GM19023 (cell line): ENCODE results near the gene HIF3A.

ENCODE experiments used
- ATAC-seq: cut with Tn5 transposase; IDR thresholded peaks from one replicate; pipeline ENCODE4 v1.9.1; 2021; ENCODE audit warnings: mild to moderate bottlenecking, moderate library complexity; ENCODE audit not compliant: unreplicated experiment

Gene HIF3A

DNA sequence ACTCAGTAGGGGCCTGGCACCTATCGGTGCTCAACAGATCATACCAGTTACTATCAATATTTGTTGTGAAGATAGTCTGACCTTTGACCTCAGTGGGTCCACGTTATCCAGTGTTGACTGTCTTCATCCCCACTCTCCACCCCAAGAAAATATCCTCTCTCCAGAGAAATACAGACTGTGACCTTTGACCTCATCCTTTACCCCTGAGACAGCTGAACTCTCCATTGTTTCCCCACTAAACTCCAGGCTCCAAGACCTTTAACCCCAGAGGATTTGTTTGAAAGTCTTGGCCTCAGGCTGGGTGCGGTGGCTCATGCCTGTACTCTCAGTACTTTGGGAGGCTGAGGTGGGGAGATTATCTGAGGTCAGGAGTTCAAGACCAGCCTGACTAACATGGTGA, 27.4 kb downstream of the HIF3A start:
- ATAC-seq, result no peak

DNA sequence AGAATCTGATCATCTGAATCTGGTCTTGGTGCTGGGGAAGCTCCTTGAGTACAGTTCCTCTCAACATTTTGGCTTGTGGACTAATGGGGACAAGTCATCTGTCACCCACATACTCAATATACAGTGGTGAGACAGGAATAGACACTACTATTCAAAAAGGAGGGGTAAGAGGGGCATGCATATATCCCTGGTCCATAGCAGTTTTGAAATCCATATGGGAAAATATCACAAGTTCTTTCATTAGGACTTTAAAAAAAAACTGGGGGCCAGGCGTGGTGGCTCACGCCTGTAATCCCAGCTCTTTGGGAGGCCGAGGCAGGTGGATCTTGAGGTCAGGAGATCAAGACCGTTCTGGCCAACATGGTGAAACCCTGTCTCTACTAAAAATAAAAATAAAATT, 29.8 kb downstream of the HIF3A start:
- ATAC-seq, result no peak

DNA sequence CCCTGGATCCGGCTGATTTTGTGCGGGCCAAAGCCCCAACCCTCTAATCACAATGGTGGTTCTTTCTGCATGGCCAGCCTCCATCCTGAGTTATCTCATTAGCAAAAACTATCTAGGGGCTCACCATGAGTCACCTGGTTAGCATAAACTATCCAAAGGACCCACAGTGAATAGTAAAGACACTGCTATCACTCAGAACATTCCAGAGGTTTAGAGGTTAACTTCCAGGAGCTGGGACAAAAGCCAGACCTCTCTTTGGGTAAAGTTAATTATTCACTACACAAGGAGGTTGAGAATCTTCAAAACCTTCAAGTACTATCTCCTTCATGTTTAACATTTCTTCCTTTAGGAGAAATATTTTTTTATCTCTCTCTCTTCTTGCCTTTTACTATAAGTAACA, 31.2 kb downstream of the HIF3A start:
- no peak for ATAC-seq

DNA sequence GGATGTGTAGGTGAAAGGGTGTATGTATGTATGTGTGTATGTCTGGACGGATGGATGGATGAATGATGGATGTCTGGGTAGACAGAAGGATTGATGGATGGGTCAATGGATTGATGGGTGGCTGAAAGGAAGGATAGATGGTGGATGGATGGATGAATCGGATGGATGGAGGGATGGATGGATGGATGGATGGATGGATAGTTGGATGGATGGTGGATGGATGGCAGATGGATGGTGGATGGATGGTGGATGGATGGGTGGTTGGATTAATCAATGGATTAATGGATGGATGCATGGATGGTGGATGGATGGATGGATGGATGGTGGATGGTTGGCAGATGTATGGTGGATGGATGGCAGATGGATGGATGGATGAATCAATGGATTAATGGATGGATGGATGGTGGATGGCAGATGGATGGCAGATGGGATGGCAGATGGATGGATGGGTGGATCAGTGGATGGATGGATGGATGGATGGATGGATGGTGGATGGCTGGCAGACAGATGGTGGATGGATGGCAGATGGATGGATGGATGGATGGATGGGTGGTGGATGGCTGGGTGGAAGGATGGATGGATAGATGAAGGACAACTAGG, 33.6 kb downstream of the HIF3A start:
- ATAC-seq, result no peak

DNA sequence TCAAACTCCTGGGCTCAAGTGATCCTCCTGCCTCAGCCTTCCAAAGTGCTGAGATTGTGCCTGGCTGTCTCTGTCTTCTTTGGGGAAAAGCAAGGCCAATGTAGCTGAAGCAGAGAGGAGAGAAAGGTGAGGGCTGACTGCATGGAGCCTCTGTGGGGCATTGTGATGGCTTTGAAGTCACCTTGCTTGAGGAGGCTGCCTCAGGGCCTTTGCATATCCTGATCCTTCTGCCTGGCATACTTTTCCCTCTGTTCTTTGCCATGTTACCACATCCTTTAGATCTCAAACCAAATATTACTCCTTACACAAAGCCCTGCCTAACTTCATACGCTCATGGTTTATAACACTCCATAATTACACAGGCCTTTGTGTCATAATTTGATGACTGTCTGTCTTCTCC, 40.6 kb downstream of the HIF3A start:
- no peak for ATAC-seq

DNA sequence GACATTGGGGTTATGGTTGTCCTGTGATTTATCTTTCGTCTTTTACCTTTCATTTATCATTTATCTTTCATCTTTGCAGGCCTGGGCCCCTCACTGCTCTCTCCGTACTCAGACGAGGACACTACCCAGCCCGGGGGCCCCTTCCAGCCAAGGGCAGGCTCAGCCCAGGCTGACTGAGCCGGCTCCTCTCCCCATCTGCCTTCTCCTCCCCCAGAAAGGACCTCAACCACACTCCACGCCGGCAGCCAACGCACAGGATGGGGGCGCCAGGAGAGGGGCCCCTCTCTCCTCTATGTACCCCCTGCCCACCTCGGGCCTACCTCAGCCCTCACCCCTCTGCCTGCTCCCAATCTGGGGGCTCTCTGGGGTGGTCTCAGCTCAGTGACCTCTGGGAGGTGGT, 42.6 kb downstream of the HIF3A start:
- no peak for ATAC-seq

DNA sequence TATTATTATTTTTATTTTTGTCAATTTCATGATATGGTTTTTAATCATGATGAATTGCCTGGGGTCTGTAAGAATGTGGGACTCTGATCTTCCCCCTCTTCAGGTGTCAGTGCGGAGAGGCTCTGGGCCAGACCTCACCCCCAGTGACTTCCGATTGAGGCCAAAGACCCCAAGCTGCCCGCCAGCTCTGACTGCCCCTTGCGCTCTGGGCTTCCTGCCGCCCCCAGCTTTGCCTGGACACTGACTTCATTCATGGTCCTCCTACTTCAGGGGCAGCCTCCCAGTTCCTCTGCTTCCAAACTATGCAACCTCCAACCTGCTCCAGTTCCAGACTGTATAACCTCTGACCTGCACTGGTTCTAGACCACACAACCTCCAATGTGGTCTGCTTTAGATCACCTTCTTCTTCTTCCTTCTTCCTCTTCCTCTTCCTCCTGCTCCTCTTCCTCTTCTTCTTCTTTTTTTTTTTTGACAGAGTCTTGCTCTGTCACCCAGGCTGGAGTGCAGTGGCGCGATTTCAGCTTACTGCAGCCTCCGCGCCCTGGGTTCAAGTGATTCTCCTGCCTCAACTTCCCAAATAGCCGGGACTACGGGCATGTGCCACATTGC, 43.3 kb downstream of the HIF3A start:
- ATAC-seq, result no peak

DNA sequence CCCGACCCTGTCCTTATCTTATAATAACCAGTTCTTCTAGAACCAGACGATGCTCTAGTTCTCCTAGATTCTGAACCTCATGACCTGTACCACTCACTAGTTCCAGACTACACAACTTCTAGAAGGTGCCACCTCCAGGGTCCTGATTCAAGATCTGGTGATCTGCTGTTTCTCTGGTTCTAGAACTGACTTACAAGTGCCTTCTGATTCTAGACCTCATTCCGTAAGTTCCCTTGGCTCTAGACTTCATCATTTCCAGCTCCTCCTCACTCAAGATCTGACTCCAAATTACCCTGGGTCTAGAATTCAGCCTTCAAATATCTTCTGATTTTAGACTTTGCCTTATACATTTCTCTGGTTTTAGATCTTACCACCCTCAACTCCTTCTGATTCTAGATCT, 45.1 kb downstream of the HIF3A start:
- no peak for ATAC-seq

DNA sequence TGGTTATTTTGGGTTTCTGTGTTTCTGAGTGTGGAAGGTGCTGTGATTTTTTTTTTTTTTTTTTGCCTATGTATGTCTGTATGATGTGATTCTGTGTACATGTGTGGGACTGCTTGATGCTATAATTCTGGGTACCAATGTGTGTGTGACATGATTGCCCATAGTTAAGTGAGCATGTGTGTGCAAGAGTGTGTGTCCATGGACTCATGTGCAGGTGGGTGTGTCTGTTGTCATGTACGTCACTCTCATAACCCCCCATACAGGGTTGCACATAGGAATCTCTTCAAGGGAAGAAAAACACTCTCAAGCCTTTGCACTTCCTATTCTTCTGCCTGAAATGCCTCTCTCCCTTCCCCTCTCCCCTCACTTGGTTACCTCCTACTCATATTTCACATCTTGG, 47.5 kb downstream of the HIF3A start:
- ATAC-seq, result no peak

DNA sequence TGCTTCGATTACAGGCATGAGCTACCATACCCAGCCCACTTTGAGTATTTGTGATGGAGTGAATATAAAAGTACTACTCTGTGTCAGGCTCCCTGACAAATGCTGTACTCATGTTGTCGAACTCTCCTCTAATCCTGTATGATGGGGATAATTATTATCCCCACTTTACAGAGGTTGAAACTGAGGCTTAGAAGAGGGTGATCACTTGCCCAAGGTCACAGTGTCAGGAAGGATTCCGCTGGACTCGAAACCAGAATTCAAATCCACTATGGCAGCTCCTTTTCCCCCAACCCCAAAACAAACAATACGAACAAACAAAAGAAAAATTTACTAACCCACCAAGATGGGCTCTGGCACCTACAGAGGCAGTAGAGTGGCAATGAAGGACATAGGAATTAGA, 48.3 kb downstream of the HIF3A start:
- no peak for ATAC-seq

DNA sequence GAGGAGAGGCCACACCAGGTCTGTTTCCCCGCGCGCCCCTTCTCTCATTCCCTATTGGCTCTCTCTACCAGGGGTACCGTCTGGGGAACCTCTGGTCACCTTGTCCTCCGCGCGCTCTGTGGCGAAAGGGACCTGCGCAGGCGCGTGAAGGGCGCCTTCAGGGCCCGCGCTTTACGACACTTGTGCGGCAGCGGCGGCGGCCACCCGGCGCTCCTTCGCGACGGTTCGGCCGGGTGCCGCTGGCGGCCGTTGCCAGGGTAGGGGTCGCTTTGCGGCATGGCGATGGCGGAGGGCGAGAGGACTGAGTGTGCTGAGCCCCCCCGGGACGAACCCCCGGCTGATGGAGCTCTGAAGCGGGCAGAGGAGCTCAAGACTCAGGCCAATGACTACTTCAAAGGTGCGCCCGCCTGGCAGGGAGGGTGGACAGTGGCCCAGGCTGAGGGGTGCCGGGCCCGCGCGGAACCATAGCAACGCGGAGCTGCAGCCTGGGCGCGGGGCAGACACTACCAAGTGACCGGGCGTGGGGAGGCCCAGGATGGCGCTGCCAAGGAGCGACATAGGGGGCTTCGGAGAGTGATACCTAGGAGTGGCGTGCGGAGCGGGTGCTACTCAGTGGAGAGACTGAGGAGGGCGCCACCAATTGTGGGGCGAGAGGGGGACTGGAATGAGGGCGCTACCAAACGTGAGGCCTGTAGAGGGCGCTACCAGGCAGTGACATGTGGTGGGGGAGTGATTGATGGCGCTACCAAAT, 50.2 kb downstream of the HIF3A start, which contains the start of gene PPP5C:
PPP5C (plus strand) TSS at position 267 of the 751 bp plus-strand sequence; CDS start at position 277, 10 bp downstream.
- peak; percentile 52 for ATAC-seq

DNA sequence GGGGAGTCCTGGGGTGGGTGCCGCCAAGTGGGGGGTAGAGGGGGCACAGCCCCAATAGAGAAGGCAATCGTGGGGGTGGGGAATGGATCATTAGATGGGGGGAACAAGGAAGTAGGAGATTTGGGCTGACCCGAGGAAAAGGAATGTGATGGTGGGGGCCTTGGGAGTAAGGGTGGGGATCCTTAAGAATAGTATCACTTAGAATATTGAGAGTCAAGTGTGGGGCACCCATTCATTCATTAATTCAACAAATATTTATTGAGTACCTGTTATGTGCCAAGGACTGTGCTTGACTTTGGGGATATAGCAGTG, 50.7 kb downstream of the HIF3A start:
- no peak for ATAC-seq

DNA sequence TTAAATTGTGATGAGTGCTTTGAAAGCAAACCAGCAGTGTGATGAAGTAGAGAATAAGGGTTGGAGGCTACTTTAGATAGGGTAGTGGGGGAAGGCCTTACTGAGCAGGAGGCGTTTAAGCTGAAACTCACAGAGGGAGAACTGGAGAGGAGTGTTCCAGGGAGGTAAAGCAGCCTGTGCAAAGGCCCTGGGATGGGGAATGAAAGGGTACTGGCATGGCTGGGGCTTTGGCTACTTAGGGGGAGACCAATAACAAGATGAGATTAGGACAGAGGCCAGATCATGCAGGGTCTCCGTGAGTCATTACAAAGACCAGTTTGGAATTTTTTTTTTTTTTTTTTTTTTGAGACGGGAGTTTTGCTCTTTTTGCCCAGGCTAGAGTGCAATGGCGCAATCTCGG, 51.1 kb downstream of the HIF3A start:
- no peak for ATAC-seq

DNA sequence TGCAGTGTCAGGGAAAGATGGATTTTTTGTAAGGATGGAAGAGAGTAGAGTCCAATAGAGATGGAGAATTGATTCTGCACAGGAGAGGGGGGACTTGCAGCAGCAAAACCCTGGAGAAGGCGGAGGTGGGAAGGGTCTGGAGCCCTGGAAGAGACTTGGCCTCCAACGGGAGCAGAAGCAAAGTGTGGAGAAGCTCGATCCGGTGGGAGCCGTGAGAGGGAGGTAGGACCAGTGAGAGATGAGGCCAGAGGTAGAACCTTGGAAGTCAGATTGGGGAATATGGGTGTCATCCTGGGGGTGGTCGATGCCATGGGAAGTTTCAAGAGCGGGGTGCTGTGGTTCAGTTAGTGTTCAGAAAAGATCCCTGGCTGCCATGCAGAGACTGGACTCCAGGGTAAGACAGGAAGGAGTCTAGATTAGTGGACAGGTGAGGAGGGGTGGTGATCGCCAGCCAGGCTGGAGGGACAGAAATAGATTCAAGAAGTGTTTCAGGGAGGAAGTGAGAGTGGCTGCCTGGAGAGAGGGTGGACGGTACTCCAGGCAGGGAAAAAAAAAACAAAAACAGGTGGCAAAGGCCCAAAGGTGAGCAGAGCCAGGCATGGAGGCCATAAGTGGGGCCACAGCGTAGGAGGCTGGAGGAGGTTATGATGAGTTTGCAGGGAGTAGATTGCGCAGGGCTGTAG, 52.6 kb downstream of the HIF3A start:
- ATAC-seq, result no peak

DNA sequence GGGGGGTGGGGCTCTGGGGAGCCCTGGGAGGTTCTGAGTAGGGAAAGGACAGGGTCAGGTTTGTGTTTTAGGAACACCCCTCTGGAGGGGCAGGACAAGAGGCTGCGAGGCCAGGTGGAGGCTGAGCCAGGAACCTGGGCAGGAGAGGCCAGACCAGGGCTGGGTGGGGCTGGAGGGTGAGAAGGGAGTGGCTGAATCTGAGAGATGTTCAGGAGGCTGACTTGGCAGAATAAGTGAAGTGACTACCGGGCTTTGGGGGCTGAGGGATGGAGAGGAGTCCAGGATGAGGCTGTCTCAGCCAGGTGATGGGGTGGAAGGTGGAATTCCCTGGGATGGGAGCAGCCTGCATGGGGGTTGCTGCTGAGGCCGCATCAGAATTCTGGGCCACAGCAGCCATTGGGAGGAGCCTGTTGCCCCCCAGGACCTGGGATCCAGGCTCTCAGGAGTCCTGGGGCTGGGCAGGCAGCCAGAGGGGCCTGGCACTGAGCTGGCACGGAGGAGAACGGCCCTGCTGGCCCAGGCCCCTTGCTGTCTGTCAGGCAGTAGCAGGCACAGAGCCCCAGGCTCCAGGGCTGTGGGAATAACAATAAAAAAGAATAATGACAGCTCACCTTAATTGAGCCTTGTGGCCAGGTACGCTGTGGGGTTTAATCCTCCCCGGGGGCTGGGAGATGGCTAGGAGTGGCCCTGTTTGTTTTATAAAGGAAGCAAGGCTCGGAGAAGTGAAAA, 53.4 kb downstream of the HIF3A start:
- ATAC-seq, result no peak

DNA sequence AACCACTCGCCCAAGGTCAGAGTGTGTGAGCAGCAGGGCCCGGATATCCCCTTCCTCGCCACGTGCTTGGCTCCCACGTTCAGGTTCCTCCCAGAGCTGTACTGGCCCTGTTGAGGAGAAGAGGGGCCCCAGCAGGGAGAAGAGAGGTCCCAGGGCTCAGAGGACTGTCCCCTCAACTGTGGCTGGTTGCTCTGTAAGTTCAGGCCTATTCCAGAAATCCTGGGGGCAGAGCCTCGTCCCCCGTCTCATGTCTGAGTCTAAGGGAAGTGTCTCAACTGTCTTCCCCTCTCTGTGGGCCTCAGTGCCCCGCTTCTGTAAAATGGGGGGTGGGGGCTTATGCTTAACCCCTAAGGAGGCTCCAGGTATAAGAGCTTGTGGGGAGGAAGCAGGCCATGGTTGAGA, 53.9 kb downstream of the HIF3A start:
- ATAC-seq, result no peak

DNA sequence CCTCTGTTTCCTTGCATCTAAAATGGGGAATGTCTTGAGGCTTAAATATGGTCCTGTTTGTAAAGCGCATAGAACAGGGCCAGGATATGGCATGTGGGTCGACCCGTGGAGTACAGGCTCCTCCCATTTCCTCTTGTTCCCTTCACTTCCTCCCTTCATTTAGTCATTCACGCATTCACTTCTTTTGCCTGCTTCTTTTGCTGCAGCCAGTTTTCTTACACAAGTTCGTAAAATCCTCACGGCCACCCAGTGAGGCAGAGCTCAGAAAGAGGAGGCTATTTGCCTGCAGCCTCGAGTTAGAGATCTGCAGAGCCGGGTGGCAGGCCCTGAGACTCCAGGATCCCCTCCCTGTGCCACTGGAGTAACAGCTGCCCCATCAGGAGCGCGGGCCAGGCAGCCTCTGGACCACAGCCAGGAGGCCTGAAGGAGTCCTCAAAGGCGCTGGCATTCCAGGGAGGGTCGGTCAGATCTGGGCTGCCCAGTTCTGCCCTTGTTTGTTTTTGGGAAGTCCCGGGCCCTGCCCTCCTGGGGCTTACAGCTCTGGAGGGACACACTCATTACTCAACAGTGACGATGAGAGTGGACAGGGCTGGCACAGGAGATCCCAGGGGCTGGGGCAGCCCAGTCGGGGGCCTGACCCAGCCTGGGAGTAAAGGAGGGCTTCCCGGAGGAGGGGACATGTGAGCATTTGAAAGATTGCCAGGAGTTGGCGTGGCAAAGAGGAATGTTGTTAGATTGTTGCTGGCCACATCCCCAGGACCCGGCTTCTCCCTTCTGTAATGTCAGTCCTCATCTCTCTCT, 54.6 kb downstream of the HIF3A start:
- ATAC-seq, result no peak

DNA sequence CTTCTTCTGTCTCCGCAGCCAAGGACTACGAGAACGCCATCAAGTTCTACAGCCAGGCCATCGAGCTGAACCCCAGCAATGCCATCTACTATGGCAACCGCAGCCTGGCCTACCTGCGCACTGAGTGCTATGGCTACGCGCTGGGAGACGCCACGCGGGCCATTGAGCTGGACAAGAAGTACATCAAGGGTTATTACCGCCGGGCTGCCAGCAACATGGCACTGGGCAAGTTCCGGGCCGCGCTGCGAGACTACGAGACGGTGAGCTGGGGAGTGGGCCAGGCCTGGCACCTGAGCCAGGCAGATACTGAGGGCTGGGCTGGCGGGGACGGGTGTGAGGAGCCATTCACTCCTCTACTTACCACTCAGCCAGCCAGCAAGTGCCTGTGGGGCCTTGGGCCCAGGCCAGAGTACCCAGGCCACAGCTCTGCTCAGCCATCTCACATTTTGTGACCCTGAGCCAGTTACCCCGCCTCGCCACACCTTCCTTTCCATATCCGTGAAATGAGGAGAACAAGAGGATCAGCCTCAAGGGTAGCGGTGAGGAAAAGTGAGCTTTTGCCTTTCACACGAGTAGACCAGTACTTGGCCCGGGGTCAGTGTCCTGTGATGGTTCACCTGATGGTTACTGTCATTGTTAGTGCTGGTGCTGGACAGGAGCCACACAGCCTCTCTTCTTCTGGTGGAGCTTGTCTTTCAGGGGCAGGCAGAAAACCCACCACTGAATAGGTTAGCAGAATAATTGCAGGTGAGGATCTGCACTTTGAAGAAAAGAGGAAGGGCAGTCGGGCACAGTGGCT, 57.1 kb downstream of the HIF3A start:
- ATAC-seq, result no peak

DNA sequence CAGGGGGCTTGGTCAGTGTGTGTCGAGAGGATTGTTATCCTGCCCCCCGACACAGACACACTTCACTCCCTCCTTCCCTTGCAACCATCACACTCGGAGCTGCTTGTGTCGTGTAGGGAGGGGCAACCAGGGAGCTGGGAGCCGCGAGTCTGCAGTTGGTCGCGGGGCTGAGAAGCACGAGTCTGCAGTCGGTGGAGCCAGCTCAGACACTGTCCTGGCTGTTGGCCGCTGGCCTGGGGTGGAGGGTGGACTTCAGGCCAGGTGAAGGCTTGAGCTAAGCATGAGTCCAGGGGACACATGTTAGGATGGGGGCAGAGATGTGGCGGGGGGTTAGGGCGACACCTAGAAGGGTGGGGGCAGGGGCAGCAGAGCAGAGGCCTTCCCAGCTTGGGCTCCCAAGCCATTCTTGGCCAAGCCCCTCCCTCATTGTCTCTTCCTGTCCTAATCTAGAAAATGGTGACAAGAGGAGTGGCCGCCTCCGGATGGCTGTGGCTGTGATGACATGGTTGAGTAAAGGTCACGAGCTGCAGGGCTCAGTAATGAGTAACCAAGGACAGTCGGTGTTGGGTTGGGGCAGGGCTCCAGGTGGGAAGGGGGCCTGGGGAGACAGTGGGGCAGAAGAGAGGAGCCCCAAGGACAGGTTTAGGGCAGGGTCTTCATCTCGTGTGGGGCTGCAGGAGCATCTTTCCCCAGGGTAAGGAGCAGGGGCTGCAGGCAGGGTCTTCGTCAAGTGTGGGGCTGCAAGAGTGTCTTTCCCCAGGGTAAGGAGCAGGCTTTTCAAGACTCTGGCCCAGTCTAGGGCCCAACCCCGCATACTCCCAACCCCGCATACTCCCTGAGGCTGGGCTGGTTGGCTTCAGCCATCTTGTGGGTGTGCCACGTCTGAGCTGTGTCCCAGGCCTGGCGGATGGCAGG, 58.6 kb downstream of the HIF3A start:
- ATAC-seq, result peak; percentile 43
